Skeletal muscle tissue (tissue), 4 donors: ENCODE results near the gene ADA. TPM values are rescaled to one million over a fixed set of nuclear protein-coding genes. Genes with fewer than 3 reads are reported as not detected.
"Not testable (repeated sequence)": the region's sequence is repeated elsewhere in the genome, so short reads cannot be mapped to it uniquely, and the experiment has no call there.

Experiments used
- H3K27ac ChIP-seq: one replicate; pipeline ENCODE4 v1.7.0; 2013; ENCODE audit warnings: mild to moderate bottlenecking, low read depth, low read length, inconsistent platforms
- H3K27me3 ChIP-seq, 3 donors: one replicate each; pipeline ENCODE4 v1.7.0; 2013; ENCODE audit warnings: low read length in 3 of 3; ENCODE audit not compliant: control insufficient read depth in 3 of 3, insufficient read depth in 3 of 3
- H3K36me3 ChIP-seq, 3 donors: one replicate each; pipeline ENCODE4 v1.7.0; 2013; ENCODE audit warnings: low read length in 3 of 3; ENCODE audit not compliant: control insufficient read depth in 3 of 3, insufficient read depth in 3 of 3
- H3K4me1 ChIP-seq, 3 donors: one replicate each; pipeline ENCODE4 v1.7.0; 2013; ENCODE audit warnings: low read length in 3 of 3, mild to moderate bottlenecking in 3 of 3; ENCODE audit not compliant: control insufficient read depth in 3 of 3, insufficient read depth in 3 of 3
- H3K4me3 ChIP-seq, 3 donors: one replicate each; pipeline ENCODE4 v1.7.0; 2013; ENCODE audit warnings: low read length in 3 of 3
- H3K9ac ChIP-seq, 3 donors: one replicate each; pipeline ENCODE4 v1.7.0; 2013; ENCODE audit warnings: low read length in 3 of 3, mild to moderate bottlenecking in 3 of 3, moderate library complexity in 2 of 3, low read depth in 1 of 3
- H3K9me3 ChIP-seq, 3 donors: one replicate each; pipeline ENCODE4 v1.7.0; 2013; ENCODE audit warnings: low read length in 3 of 3; ENCODE audit not compliant: control insufficient read depth in 3 of 3
- total RNA-seq: library from RNA; depleted of rRNA; stranded (reverse); fragments of >200 nt; gene quantifications from one replicate; pipeline ENCODE4 v1.2.3, GENCODE V29; 2014
- donor health status: Osteomylitis.

ADA gene
- total RNA-seq, 1 donor from 2014 or later = 3.7 TPM

GRCh38 chr20:44658810-44659209, 7.3 kb upstream of the ADA start:
- no peaks in the 10 kb centered on the region for H3K36me3 ChIP-seq
- peaks cover 0 to 3% (median 2%) of the 10 kb centered on the region in 3 donors for H3K27me3 ChIP-seq
- H3K27ac ChIP-seq = no peak overlapping the region
- no peak overlapping the region for H3K9ac ChIP-seq
- H3K9me3 ChIP-seq = no peaks in the 10 kb centered on the region
- H3K4me1 ChIP-seq = no peaks in the 10 kb centered on the region
- H3K4me3 ChIP-seq = no peak overlapping the region

GRCh38 chr20:44657875-44658274, 6.4 kb upstream of the ADA start:
- H3K27ac ChIP-seq = no peak overlapping the region
- no peak overlapping the region for H3K4me3 ChIP-seq
- H3K27me3 ChIP-seq = no peaks in the 10 kb centered on the region
- H3K4me1 ChIP-seq = peaks cover 0 to 4% (median 0%) of the 10 kb centered on the region in 3 donors
- H3K36me3 ChIP-seq = no peaks in the 10 kb centered on the region
- no peaks in the 10 kb centered on the region for H3K9me3 ChIP-seq
- no peak overlapping the region for H3K9ac ChIP-seq

GRCh38 chr20:44656448-44656847, 4.9 kb upstream of the ADA start:
- Histone ChIP-seq H3K27me3 (no peaks in the 10 kb centered on the region), H3K4me3 (no peak overlapping the region), H3K36me3 (no peaks in the 10 kb centered on the region), H3K9me3 (no peaks in the 10 kb centered on the region), H3K27ac (no peak overlapping the region), H3K9ac (no peak overlapping the region), H3K4me1 (peaks cover 0 to 9% (median 3%) of the 10 kb centered on the region in 3 donors)

GRCh38 chr20:44654210-44654609, 2.7 kb upstream of the ADA start:
- H3K9ac ChIP-seq, H3K27ac ChIP-seq, H3K36me3 ChIP-seq, H3K9me3 ChIP-seq, H3K27me3 ChIP-seq, H3K4me3 ChIP-seq: not testable (repeated sequence)
- peaks cover 12 to 19% (median 13%) of the 10 kb centered on the region in 3 donors for H3K4me1 ChIP-seq

- H3K36me3 ChIP-seq = no peaks in the 10 kb centered on the region
- H3K27ac ChIP-seq = no peak overlapping the region
These were observed 2.0 kb upstream of the ADA start for GRCh38 chr20:44653546-44653945.

GRCh38 chr20:44651434-44651683, 140 bp downstream of the ADA start:
- peak overlapping the region; percentile 55 to 72 (median 70) for H3K9ac ChIP-seq
- H3K36me3 ChIP-seq = no peaks in the 10 kb centered on the region
- peak overlapping the region; percentile 46 for H3K27ac ChIP-seq
- H3K9me3 ChIP-seq = no peaks in the 10 kb centered on the region
- H3K27me3 ChIP-seq = peaks cover 0 to 9% (median 0%) of the 10 kb centered on the region in 3 donors
- H3K4me3 ChIP-seq = peak overlapping the region; percentile 78 to 80 (median 78)
- peaks cover 24 to 30% (median 24%) of the 10 kb centered on the region in 3 donors for H3K4me1 ChIP-seq

More at GRCh38 chr20:44653546-44653945, 2.0 kb upstream of the ADA start:
- H3K9me3 ChIP-seq = no peaks in the 10 kb centered on the region
- H3K4me1 ChIP-seq = peaks cover 16 to 22% (median 20%) of the 10 kb centered on the region in 3 donors
- peaks cover 0 to 9% (median 0%) of the 10 kb centered on the region in 3 donors for H3K27me3 ChIP-seq
- no peak overlapping the region for H3K4me3 ChIP-seq
- no peak overlapping the region for H3K9ac ChIP-seq

GRCh38 chr20:44650771-44651433, 597 bp downstream of the ADA start:
- Histone ChIP-seq H3K9me3 (no peaks in the 10 kb centered on the region), H3K36me3 (no peaks in the 10 kb centered on the region), H3K27ac (peak overlapping the region; percentile 46), H3K27me3 (peaks cover 0 to 9% (median 0%) of the 10 kb centered on the region in 3 donors), H3K4me3 (peak overlapping the region; percentile 78 to 80 (median 78)), H3K9ac (peak overlapping the region; percentile 55 to 72 (median 70)), H3K4me1 (peaks cover 28 to 34% (median 29%) of the 10 kb centered on the region in 3 donors)

GRCh38 chr20:44649976-44650375, 1.5 kb downstream of the ADA start:
- peaks cover 28 to 39% (median 33%) of the 10 kb centered on the region in 3 donors for H3K4me1 ChIP-seq
- H3K4me3 ChIP-seq = peak overlapping the region in 2 of 3 donors; percentile 45 to 78
- H3K9me3 ChIP-seq = no peaks in the 10 kb centered on the region
- H3K36me3 ChIP-seq = no peaks in the 10 kb centered on the region
- no peak overlapping the region for H3K27ac ChIP-seq
- H3K9ac ChIP-seq = no peak overlapping the region
- H3K27me3 ChIP-seq = peaks cover 0 to 9% (median 0%) of the 10 kb centered on the region in 3 donors

GRCh38 chr20:44649126-44649525, 2.4 kb downstream of the ADA start:
- Histone ChIP-seq H3K9ac (peak overlapping the region in 1 of 3 donors; percentile 28), H3K4me1 (peaks cover 36 to 47% (median 41%) of the 10 kb centered on the region in 3 donors)

GRCh38 chr20:44648579-44648978, 2.9 kb downstream of the ADA start:
- peak overlapping the region in 1 of 3 donors; percentile 16 for H3K9ac ChIP-seq
- peaks cover 40 to 51% (median 47%) of the 10 kb centered on the region in 3 donors for H3K4me1 ChIP-seq
- H3K4me3 ChIP-seq = no peak overlapping the region
- H3K27ac ChIP-seq = no peak overlapping the region
- H3K36me3 ChIP-seq = no peaks in the 10 kb centered on the region
- no peaks in the 10 kb centered on the region for H3K9me3 ChIP-seq
- peaks cover 0 to 9% (median 0%) of the 10 kb centered on the region in 3 donors for H3K27me3 ChIP-seq

More at GRCh38 chr20:44649126-44649525, 2.4 kb downstream of the ADA start:
- H3K4me3 ChIP-seq = peak overlapping the region in 2 of 3 donors; percentile 31 to 49
- no peaks in the 10 kb centered on the region for H3K36me3 ChIP-seq
- no peaks in the 10 kb centered on the region for H3K9me3 ChIP-seq
- peaks cover 0 to 9% (median 0%) of the 10 kb centered on the region in 3 donors for H3K27me3 ChIP-seq
- H3K27ac ChIP-seq = no peak overlapping the region
